Activated CD8-positive, alpha-beta memory T cell treated with anti-CD3 and anti-CD28 coated beads for 36 hours (primary cell): ENCODE data around the gene JMJD7. TPM values are rescaled to one million over a fixed set of nuclear protein-coding genes. Genes with fewer than 3 reads are reported as not detected.

ENCODE experiments used
- CTCF ChIA-PET: fragments of 350-600 bp; sonication (Branson Sonifier 250); formaldehyde crosslinking; loops from one replicate; lab custom pipeline; 2021; ENCODE audit warnings: antibody characterized with exemption; lab: Charles Lee
- POLR2A ChIA-PET: fragments of 350-600 bp; sonication (Branson Sonifier 250); formaldehyde crosslinking; loops from one replicate; lab custom pipeline; 2021; ENCODE audit warnings: antibody characterized with exemption; lab: Charles Lee
- total RNA-seq, 2 experiments: library from RNA; stranded (reverse); gene quantifications; one replicate each; pipeline ENCODE4 v1.2.3, GENCODE V29; 2021

The JMJD7 gene
- total RNA-seq, 2 experiments from 2014 or later = 16.2 to 16.3 TPM

DNA sequence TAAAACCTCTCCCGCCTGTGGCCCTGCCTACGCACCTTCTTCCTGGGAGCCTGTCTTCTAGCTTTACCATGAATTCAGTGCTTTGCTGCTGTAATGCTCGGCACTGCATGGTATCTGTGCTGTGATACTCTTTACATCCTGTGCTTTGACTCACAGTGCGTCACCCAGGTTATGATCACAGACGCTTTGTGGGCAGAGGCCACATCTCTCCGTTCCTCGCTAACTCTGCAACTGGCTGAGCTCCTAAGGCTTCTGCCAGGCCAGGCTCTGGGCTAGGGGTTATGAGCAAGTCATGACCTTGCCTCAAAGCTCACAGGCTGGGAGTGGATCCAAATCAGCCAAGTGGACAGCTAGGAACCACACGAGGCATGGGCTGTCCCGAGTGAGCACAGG is 42.8 kb downstream of the JMJD7 start:
- ChIA-PET POLR2A (interaction anchor here (0.8 to 1.3 kb wide), 2 partner anchors 18 to 24 kb away, joined by 4 to 6 read pairs; no protein-coding TSS in a partner anchor), CTCF (interaction anchor here (0.7 to 1.0 kb wide), 6 partner anchors 10 to 190 kb away, joined by 3 to 4 read pairs (median 3); no protein-coding TSS in a partner anchor)

DNA sequence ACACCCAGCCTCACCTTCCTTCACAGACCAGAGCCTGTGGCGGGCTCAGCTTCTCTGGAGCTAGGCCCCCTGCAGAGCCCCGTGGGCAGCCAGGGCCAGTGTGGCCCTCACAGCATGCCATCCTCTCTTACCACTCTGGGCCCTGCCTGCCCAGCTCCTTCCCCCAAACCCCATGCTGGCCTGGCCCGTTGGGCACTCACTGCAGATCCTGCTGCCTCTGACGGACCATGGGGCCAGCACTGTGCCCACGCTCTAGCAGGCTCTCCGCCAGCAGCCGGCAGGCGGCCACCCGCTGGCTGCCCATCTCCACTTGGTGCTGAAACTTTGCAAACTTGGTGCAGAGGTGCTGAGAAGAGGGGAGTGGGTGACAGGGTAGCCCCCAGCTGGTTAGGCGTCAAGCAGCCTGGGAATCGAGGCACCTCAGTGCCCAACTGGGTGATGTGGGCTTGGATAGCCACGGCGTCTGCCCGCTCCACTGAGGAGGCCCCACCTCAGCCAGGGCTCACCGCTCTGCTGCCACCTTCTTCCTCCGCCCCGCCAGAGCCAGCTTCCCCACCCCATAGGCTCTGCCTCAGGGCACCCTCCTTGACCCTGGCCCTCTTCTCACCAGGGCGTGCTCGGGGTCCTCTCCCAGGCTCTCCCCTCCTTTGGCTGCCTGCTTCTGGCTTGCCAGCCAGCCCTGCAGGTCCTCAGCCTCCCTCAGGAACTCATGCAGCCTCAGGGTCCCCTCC is 43.4 kb downstream of the JMJD7 start:
- CTCF ChIA-PET = interaction anchor here (0.7 to 1.0 kb wide), 5 partner anchors 10 to 191 kb away, joined by 3 to 4 read pairs (median 3); no protein-coding TSS in a partner anchor
- POLR2A ChIA-PET = interaction anchor here (0.8 to 1.3 kb wide), 2 partner anchors 17 to 24 kb away, joined by 4 to 6 read pairs; no protein-coding TSS in a partner anchor

DNA sequence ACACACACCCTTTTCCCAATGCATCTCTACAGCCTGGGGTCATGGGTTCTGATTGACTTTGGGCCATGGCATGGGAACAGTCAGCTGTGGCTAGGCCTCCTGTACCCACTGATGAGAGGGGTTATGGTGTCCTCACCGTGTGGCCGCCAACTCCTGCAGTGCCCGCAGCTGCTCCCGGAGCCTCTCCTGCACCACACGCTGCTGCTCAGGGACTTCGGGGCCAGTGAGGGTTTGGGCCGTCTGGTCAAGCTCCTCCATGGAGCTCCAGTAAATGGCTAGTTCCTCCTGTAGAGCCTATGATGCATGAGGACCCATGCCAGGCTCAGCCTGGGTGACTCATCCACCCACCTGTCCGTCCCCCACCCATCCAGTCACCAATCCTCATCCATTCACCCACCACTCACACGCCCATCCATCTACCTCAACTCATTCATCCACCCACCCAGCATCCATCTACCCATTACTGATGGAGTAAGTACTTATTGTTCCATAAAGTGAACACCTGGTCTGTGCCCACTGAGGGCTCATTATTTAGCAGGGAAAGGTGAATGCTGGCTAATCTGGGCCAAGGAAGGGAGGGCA is 44.4 kb downstream of the JMJD7 start:
- POLR2A ChIA-PET = no interaction called here
- CTCF ChIA-PET = no interaction called here

DNA sequence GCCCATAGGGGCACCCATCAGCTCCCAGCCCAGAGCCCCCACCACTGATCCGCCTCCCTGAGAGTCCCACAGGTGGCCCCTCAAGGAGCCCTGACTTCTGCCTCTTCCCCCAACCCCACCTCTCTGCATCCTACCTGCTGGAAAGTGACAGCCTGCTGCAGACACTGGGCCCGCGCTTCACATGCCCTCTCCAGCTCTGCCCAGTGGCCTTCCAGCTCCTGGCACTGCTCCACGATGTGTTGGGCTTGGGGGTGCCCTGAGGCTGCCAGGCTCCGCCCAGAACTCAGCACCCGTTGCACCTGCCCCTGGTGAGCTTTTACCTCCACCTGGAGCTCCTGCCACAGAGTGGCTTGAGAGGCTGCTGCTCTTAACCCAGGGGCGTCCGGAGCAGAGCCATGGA is 45.8 kb downstream of the JMJD7 start:
- ChIA-PET POLR2A (no interaction called here), CTCF (no interaction called here)

DNA sequence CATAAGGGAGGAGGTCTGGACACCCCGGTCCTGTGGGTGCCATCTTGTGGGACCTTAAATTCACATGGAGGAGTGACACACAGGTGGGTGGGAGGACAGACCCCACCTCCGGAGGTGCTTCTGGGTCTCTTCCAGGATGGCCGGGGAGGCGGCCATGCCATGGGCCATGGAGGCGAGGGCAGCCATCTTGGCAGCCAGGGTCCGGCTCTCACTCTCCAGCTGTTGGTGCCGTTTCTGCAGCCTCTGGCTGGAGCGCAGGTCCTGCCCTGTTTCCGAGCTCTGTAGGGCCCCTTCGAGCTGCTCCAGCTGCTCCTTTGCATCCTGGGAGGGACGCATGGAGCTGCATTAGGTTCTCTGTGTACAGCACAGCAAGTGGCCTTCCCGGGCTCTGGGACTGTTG is 46.8 kb downstream of the JMJD7 start:
- ChIA-PET CTCF (no interaction called here), POLR2A (no interaction called here)

DNA sequence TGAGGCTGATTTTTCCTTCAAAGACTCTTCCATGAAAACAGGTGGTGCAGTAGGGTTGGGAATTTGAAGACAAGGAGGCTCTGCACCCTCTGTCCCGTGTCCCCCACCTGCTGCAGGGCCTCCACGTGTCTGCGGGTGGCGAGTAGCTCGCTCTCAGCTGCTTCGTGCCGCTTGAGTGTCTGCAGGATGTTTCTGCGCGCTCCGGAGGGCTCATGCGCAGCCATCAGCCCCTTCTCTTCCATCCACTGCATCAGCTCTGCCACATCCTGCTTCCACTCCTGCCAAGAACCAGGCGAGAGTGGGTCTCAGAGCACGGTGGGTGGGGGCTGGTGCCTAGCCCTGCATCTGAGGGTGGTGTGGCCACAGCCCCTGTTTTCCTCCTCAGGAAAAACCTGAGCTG is 48.1 kb downstream of the JMJD7 start:
- ChIA-PET POLR2A (no interaction called here), CTCF (no interaction called here)

DNA sequence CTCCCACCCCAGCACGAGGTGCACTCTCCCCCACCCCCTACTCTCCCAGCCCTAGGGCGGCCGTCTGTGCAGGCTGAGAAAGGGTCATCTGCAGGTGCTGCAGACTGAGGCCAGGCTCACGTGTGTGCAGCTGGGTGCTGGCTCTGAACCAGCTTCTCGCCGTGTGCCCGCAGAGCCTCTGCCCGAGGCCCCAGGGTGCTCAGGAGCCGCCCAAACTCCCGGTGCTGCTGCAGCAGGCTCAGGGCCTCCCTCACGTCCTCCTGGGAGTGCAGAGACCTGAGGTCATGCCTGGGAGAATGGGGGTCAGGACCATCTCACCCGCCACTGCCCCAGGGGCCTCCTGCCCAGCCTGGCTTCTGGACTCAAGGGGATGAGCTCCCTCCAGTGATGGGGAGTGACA is 48.8 kb downstream of the JMJD7 start:
- POLR2A ChIA-PET = no interaction called here
- CTCF ChIA-PET = no interaction called here

DNA sequence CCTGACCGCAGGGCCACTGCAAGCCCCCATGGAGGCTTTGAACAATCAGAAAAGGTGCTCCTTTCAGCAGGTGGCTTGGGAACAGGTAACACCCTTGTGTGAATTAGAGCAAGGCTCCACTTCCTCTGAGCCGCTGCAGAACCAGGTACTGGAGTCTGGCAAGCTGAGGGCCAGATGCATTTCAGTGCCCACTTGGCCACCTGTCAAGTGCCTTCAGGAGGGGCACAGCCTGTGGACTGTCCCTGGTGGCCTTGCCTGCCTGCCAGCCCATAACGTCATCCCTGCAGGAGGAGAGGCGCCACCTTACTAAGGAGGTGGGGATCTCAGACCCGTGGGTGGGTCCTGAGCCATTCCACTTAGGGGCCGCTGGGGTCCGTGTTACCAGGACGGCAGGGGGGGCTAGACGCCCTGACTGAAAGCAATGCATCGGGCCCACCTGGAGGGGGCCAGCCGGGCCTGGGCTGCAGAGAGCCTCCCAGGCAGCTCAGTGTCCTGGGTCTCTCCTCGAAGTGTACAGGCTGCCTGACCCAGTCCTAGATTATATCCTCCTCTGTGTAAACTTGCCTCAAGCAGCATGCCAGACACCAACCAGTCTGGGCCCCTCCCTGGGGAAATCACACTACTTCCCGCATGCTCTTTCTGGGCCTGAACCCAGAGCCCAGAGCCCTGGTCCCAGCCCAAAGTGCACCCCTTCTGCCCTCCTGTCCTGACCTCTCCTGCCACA is 49.9 kb downstream of the JMJD7 start:
- CTCF ChIA-PET = no interaction called here
- POLR2A ChIA-PET = no interaction called here

DNA sequence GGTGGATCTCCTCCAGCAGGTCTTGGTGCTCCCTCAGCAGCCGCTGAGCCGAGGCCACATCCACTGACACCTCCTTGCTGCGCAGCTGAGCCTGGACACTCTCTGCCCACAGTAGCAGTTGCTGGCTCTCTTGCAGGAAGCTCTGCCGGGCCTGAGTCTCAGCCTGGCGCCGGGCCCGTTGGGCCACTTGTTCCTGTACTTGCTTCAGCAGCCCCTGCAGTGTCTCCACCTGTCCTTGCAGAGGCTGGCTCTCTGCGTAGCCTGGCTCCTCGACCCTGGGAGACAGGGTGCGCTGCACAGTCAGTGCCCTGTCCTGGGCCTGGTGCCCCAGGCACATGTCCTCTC is 50.4 kb downstream of the JMJD7 start:
- ChIA-PET POLR2A (no interaction called here), CTCF (no interaction called here)

DNA sequence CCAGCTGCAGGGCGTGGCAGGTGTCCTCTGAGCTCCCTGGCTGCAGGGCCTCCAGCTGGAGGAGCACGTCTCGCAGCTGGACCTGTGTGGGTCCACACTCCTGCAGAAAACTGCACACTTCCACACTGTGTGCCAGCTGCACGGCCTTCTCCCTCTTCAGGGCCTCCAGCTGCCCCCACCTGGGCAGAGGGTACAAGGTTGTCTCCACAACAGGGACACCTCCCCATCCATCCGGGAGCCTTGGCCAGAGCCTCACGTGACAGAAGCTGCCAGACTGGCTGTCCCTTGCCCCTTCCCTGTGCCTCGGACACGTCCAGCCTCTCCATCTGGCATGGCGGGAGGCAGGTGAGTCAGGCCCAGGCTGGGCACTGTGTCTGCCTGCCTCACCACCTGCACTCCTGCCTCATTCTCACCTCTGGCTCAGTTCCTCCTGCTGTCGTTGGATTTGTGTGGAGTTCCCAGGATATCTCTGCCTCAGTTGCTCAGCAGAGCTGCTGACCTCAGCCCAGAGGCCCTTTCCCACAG is 51.5 kb downstream of the JMJD7 start:
- ChIA-PET CTCF (interaction anchor here (0.6 kb wide), 1 partner anchor 17 kb away, joined by 3 read pairs; no protein-coding TSS in a partner anchor), POLR2A (no interaction called here)

DNA sequence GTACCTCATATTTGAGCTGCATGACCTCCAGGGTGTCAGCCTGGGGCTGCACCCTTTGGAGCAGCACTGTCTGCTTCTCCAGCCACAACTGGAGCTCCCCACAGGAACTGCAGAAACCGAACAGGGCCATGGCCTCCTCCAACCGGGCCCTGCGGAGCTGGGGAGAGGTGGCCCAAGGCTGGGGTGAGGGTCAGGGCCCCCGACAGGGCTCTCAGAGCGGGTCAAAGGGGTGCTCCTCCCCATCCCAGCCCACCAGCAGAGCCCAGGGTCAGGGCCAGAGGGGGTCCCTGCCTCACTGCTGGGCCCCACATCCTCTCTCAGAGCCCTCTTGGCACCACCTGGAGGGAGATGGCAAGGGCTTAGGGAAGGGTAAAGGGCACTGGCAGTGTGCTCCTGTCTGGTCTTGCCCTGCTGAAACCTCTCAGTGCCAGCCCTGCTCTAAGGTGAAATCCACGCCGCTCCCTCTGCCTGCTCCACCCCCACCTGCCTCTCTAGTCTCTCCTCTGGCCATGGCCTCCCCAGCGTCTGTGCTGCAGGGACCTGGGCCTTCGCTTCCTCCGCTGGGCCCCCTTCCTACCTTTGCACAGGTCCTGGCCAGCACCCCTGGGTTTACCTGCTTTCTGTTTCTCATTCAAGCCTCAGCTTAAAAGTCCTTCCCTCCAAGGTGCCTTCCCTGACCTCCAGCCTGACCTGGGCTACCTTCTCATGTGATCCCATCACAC is 52.4 kb downstream of the JMJD7 start:
- ChIA-PET POLR2A (no interaction called here), CTCF (interaction anchor here (0.6 kb wide), 1 partner anchor 18 kb away, joined by 3 read pairs; no protein-coding TSS in a partner anchor)

DNA sequence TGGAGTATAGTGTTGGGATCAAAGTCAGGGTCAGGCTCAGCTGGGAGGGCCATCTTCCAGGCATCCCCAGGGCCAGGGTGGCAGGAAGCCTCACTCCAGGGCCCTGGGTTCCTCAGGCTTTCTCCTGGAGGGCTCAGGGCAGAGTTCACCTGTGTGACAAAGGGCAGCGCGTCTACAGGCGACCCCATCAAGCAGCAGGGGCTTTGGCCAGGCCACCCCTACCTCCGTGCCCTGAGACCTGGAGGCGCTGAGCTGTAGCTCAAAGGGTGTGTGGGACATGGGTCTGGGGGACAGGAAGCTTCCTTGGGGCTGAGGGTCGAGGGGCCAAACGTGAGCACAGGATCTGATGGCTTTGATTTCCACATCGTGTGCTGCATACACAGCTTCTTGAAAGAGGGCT is 53.2 kb downstream of the JMJD7 start:
- ChIA-PET CTCF (no interaction called here), POLR2A (no interaction called here)

DNA sequence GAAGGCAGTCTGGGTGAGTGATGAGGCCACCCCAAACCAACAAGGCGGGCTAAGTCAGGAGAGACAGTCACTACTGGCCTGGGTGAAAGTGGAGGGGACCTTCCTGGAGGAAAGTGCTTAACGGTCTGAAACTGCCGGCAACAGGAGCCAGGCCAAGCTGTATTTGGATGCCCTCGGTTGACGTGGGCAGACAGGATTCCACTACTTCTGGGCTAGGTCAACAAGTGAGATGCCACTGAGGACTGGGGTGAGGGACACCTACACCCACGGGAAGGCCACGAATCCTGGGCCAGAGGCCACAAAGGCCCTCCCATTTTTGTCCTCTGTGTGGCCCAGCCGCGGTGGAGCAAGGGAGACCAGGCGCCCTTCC is 53.6 kb downstream of the JMJD7 start:
- POLR2A ChIA-PET = no interaction called here
- CTCF ChIA-PET = no interaction called here

DNA sequence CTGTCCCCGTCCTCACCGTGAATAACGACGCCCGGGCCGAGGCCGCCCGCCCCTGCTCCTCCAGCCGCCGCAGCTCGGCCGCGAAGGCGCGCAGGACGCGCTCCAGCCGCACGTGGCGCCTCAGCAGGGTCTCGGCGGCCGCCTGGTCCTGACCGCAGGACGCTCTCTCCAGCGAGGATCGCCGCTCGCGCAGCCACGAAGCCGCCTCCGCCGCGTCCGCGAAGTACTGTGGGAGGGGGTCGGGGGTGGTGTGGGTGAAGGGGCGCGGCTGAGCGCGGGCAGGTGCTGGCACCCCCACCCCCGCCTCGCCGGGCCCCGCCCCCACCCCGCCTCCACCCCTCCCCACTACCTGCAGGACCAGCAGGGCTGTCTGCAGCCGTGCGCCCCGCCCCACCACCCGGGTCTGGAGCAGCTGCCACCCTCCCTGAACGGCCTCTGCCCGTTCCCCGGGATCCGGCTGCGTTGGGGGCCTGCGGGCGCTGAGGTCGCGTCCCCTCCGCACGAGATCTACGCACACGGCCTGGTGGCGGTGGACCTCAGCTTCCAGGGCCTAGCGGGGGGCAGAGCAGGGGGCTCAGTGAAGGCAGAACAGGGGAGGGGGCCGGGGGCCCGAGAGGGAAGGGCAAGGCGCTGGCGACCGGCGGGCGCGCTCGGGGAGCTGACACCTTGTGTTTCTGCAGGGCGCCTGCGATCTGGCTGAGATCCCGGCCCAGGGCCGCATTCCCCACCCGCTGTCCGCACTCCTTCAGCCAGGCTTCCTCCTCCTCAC is 54.2 kb downstream of the JMJD7 start:
- ChIA-PET CTCF (no interaction called here), POLR2A (no interaction called here)

DNA sequence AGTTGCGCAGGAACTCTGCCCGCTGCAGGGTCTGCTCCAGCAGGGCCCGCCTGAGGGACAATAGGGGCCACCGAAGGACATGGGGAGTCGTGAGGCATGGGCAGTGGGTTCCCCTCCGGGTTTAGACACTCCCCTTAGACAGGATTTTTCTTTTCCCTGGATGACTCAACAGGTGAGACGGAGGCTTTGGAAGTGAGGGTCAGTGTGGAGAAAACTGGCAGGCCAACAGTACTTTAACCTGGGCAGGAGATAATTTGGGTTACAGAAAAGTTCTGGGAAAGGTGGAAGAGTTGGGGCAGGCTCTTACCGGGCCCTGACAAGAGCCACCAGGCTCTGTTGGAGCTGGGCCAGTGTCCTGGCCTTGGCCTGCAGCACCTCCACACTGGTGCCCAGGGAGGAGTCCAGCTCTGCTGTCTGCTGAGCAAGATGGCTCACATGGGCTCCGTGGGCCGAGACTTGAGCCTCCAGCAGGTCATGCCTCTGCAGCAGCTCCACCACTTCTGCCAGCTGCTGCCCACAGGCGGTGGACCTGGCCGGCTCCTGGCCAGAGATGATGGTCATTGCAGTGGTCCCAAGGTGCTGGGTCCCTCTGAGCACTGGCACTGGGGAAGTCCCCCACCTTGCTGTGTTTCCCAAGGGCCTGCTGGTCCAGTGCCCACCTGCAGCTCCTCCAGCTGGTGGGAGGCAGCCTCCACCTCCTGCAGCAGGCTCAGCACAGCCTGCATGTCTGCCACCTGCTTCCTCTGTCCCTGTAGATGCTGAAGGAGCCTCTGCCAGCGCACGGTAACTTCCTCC is 55.0 kb downstream of the JMJD7 start:
- ChIA-PET CTCF (no interaction called here), POLR2A (no interaction called here)

DNA sequence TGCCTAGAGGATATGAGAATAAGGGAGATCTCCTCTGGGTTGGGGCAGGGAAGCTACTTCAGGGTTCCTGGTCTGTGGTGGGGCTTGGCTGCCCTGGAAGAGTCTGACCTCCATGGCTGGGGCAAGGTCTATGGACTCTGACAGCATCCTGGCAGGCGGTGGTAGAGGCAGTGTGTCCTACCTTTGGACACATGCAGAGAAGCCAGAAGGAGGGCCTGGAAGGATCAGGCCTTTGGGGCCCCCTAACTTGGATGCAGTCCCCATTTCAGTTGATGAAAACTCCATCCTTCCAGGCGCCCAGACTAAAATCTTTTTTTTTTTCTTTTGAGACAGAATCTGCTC is 55.6 kb downstream of the JMJD7 start:
- ChIA-PET POLR2A (no interaction called here), CTCF (no interaction called here)

DNA sequence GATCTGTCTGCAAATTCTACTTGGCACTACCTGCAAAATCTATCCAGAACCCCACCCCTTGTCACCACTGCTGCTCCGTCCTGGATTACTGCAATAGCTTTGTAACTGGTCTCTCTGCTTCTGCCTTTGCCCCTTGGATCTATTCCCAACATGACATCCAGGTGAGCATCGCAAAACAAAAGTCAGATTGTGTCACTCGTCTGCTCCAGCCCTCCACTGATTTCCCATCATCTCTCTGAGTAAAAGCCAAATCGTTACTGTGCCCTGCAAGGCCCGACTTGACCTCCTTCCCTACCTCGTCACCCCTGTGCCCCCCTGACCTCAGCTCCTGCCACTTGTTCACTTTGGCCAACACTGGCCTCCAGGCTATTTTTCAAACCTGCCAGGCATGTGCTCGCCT is 56.6 kb downstream of the JMJD7 start:
- ChIA-PET POLR2A (interaction anchor here (0.6 kb wide), 1 partner anchor 395 kb away, joined by 3 read pairs; no protein-coding TSS in a partner anchor), CTCF (no interaction called here)

DNA sequence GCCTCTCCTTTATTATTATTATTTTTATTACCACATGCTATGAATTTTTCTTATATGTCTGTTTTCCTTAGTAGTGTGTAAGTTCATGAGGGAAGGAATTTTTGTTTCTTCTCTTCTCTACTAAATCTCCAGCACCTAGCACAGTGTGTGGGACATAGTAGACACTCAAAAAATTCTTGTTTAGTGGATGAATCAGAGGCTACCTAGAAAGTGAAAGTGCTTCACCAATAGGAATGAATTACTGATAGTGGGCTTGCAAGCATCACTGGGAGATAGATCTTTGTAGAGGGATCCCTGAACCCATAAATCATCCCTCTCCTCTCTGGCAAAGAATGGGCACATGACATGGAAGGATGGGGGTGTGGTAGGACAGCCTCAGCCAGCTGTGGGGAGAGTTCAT is 57.4 kb downstream of the JMJD7 start:
- CTCF ChIA-PET = no interaction called here
- POLR2A ChIA-PET = interaction anchor here (0.6 kb wide), 1 partner anchor 396 kb away, joined by 3 read pairs; no protein-coding TSS in a partner anchor
